GM21423 (cell line): ENCODE results near the gene KMO.

Experiments
- ATAC-seq: cut with Tn5 transposase; IDR thresholded peaks from one replicate; pipeline ENCODE4 v1.9.1; 2021; ENCODE audit warnings: mild to moderate bottlenecking, moderate library complexity; ENCODE audit not compliant: unreplicated experiment

Gene KMO

DNA sequence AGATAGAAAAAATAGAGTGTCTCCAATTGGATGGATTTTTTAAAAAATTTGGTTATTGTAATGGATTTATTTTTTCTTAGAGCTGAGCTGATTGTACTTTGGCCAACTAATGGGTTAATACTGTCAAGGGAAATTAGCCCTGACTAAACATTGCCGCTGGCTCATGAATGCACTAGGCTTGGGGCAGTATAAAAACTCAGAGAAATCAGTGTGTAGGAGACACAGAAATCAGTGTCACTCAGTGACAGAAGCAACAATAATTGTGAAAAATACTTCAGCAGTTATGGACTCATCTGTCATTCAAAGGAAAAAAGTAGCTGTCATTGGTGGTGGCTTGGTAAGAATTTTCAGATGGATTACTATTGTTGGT is at the start of gene KMO:
Gene KMO, plus strand, starts transcription at position 217 of the 370 bp plus-strand sequence. Its CDS starts 67 bp downstream, at position 284.
- ATAC-seq, result peak; percentile 26

DNA sequence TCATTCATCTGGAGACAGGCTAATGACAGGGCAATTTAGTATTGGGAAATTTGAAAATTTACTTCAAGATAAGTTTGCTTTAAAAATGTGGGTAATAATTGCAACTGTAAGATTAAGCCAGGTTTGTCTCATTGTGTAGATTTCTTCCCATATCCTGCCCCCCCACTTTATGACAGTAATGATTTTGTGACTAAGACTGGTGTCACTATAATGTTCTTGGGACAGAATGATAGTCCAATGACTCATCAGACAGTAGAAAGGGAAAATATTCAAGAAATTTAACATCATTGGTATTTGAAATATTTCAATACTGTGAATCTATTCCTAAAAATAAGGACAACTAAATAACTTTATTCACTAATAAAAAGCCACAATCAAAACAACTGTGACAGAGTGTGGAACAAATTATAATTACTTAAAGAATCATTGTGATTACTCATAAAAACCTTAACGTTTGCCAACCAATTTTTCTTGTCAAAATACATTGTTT is 49.4 kb upstream of the KMO start:
- no peak for ATAC-seq

DNA sequence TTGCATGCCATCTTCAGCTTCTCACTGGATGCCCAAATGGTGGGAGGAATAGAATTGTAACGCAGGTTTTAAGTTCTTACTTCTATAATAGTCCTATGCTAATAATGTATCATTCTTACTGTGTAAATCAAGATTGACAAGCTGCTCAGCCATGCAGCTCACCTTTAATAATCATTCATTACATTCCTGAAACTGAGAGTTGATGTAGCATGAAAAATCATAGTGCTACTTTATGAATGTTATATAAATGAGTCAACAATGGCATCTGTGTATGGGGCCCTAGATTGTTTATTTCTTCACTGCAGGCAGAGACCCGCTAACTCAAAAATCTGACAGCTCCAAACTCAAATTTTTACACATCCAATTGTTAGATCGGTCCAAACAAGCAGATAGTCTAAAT is 47.0 kb upstream of the KMO start:
- ATAC-seq, result peak; percentile 58

DNA sequence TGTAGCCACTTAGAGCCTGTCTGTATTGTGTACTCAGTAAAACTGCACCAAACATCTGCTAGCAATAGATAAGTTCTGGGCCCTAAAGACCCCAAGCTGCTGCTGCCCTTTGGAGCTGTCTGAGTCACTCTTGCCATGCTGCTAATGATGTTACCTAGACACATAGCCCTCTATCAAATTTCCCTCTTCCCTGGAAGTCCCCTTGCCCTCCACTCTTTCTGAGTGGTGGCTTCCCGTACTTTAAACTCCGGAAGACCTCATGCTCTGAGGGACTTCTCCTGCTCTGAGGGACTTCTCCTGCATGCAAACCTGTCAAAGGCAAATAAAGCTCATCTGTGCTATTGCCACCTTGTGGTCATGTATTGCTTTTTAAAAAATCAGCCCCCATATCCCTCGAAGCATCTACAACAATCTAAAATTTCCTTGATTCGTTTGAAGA is 46.6 kb upstream of the KMO start:
- peak; percentile 51 for ATAC-seq

DNA sequence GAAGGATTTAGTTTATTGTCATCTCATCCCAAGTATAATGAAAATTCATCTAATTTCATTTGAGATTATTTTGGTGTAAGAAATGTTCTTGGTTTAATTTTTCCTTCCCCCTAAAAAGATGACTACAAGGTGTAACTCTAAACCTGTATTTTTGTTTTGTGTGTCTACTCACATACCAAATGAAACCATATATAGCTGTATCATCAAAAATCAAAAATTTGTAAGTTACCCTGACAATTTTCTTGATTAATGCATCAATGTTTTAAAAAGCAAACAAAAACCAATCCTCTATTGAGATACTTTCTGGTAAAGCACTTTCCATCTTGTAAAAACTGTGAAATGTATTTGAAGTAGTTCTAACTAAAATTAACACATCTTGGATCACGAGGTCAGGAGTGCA is 43.4 kb upstream of the KMO start:
- no peak for ATAC-seq

DNA sequence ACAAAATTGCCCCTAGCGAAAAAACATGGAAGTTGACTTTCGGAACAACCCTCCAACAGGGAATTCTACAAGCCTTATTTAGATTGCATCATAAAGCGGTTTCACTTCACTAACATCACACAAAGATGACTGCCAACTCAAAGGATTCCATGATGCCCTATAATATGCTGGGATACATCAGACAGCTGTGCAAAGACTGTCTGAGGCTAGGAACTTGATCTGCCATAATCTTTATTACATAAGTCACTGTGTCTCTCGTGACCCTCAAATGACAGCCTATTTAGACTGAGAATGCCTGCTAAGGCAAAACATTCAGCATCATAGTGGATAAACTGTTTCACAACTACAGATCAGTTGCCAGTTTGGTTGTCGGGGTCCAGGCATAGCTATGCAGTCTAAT is 36.4 kb upstream of the KMO start:
- no peak for ATAC-seq

DNA sequence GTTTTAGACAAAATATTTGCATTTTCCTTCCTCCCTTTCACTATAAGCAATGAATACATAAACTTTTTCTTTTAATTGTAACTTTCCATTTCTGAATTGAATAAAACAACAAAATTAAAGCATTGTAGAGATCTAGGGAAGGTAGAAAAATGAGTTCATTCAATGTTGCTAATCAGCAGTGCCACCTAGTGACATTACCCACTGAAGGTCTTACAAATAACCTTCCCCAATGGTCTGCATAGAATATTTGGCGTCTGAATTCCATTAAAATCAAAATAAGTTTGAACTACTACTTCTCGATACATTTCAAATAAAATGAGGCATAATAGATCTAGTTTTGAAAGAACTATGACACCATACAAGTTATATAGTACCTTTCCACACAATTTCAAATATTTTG is 32.3 kb upstream of the KMO start:
- ATAC-seq, result no peak

DNA sequence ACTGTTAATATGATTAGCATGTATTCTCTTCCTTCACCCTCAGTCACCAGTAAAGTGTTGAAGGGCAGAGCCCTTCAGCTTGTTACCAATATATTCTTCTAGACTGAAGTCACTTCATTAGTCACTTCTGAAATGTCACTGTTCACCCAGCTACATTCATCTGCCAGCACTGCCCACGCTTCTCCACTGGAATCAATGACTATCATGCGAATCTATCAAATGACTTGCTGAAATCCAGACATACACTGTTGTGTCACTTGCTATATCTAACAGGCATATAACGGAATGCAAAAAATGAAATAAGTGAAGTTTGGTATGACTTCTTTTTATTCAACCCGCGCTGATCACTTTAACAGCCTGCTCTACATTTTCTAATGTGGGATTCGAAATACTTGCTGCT is 28.7 kb upstream of the KMO start:
- ATAC-seq, result no peak

DNA sequence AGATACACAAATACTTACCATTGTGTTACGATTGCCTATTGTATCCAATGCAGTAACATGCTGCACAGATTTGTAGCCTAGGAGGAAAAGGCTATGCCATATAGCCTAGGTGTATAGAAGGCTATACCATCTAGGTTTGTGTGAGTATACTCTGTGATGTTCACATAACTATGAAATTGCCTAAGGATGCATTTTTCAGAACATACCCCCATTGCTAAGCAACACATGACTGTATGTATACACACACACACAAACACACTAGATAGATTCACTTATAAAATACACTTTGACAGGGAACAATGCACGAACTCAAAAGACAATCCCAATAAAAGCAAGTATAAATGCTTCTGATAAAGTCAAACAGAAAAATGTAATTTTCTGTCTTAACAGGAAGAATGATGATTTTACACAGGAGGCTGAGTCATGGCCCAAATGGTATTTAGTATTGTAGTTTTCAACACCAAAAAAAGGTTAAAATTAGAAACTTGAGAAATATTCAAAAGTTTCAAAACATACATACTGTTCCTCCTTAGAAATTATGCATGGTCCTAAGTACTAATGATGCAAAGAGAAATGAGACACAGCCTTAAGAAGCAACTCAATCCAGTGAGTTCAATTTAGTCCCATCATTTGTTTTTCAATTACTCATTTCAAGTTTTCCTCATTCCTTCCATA is 24.9 kb upstream of the KMO start:
- ATAC-seq, result no peak

DNA sequence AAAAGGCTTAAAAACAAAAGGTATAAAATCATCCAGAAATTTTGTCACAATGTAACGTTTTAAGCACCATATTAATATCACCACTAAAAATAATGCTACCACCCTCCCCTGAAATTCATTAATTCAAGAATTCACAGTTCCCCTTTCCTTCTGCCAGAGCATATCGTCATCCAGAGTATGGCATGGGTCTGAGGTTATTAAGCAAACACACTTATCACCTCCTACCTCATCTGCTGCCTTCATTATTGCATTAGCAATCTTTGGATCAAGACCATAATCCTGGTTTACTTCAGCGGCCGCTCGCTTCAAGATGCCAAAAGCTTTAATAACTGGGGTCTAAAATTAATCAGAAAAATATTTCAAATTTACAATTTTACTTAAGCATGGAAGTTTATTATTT is 18.8 kb upstream of the KMO start:
- no peak for ATAC-seq

DNA sequence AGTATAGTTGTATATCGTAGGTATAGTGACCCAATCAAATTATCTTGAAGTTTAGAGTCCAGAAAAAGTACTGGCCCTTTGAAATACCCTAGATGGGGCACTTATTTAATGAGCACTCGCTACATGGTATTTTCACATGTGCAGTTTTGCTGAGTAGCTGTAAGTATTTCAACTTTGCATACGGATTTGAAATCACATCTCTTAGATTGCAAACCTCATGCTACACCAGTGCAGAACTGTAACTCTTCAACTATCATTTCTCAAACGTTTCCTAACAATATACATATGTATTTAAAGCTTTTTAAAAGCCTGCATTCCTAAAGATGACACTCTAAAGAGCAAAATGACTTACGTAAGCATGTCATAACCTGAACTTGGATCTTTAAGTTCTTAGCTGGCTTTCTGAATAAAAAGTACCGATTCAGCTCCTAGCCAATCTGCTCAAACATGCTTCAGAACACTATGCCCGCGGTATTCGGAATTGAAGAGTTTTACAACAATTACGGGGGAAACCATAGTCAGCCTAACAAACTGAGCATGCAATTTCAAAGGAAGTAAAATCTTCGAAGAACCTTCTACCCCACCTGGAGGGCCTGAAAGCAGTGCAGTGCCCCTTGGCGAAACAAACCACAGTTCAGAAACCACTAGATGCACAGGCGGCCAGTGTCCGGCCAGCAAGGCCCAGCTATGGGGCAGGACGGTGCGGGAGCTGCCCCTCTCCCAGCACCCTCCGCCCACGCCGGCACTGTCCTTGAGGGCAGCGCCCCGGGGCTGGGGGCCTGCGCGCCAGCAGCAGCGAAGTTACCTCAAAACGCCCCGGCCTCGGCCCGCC is 13.5 kb upstream of the KMO start:
- peak; percentile 31 for ATAC-seq

DNA sequence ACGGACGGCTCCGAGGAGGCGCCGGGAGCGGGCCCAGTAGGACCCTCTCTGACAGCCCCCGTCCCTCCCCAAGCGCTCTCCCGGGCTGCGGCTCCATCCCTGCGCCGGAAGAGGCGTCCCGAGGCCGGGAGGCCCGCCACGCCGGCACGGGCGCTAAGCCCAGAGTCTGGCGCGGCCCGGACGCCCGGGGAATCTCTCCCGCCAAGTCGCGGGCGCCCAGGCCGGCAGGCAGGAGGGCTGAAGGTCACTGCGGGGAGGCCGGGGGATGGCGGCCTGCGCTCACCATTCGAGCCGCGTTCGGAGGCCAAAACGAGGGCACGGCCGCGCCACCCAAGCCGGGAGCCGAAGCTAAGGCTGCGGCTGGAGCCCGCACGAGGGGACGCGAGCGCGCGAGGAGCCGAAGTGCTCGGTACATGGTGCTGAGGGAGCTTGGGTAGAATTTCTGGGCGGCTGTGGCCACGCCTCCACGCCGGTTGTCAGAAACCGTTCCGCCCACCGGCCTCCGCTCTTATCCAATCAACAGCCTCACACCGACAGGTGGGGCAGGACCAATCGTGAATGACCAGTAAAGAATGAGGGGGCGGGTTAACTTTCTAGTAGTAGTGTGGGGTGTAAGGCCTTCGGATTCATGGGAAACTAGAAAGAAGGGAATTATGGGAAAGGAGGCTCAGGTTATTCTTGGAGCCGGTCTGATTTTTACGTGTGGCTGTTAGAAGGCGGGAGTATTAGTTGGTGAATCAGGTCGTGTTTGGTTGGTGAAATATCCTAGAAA is 12.7 kb upstream of the KMO start, which contains the start of gene FH:
Gene FH, minus strand, starts transcription at position 448 of the 772 bp plus-strand sequence. Its CDS starts 33 bp downstream, at position 415.
- ATAC-seq, result peak; percentile 96

DNA sequence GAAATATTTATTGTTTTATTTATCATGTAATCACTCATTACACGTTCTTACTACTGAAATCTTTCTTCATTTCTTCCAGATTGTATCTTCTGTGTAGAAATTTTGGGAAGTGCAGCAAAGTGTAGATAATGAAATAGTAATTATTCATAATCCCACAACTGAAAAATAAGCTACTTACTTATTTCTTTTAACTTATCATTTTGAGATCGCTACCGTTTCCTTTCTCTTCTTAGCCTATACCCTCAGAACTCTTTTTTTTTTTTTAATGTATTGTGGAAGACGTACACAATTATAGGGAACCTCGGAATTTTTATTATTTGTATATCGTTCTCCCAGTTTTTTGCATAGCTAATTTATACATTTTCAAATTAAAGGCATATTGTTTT is 12.1 kb upstream of the KMO start:
- ATAC-seq, result no peak

DNA sequence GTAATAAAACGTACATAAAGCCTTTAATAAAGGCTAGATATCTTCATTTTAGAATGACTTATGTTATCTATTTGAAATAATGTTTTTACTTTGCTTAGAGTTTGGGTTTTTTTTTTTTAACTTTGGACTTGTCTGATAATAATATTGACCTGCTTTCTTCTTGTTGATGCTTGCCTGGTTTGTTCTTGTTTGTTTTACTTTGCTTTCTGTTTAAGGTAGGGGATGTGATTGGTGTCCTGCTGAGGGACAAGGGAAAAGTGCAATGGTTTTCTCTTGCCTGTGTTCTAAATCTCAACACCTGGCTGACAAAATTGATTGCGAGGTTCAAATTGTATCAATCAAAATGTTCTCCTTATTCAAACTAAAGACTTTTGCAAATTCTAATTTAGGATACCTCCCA is 10.5 kb upstream of the KMO start:
- ATAC-seq, result no peak

DNA sequence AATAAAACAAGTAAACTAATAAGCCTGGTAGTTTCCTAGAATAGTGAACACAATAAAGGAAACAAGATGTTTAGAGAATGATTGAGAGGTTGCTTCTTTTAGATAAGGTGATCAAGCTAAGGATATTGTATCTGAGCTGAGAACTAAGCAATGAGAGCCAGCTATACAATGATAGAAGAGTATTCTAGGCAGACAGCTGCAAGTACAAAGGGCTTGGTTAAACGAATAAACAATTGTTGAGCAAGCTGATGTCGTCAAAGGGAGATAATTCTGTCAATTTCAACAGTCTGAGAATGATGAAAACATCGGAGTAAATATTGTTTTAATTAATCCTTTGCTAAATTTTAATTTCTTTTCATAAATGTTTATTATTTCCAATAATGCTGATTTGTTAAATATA is 7.2 kb upstream of the KMO start:
- no peak for ATAC-seq

DNA sequence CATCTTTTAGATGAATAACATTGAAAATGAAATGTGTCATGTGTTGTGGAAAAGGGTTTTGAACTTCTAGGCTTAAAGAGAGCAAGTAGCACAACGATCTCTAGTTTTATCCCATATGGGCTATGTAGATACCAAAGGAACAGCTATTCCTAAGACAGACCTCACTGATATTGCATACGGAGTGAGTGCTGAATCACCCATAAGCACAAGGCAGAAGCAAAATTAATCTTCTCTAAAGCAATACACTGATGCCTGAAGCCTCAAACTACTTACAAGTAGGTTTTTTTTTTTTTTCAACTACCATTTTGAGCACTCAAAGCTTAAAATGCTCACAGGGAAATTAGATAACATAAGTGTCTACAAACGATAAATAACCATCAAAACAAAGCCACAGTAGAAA is 5.0 kb upstream of the KMO start:
- ATAC-seq, result no peak

DNA sequence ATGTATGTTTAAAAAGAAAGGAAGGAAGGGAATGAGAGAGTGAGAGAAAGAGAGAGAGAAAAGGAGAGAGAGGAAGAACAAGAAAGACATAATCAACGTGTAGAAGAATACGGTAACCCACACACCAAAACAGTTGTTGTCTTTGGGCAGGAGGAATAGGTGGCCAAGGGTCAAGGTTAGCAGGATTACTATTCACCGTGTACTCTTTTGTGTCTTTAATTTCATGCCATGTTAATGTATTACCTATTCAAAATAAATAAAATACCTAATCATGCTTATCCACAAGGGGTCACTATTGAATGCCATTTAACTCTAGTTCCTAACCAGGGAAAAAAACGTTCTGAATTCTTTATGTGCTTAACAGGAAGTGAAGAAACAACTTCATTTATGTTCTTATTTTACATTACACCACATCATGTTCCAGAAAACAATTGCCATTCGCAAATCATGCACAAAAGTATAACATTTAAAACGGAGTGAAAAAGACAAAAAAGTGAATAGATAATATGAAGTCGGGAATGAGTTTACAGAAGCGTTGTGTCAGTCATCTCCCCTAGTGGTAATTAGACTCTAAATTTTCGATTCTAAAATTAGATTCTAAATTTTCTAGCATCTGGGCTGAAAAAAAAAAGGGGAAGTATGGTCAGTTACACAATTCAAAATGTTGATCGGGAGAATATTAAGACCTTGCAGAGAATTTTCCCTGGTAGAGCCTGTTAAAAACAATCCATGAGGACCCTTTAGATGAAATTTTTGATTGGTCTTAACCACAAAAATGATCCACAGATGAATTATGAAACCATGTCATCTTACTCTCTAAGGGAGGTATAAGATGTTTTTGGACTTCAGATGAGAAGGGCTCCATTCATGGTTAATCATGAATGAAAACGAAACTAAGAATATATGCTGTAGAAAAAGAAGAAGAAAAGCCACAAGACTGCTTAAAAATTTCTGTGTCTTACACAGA is 700 bp upstream of the KMO start:
- ATAC-seq, result peak; percentile 64

DNA sequence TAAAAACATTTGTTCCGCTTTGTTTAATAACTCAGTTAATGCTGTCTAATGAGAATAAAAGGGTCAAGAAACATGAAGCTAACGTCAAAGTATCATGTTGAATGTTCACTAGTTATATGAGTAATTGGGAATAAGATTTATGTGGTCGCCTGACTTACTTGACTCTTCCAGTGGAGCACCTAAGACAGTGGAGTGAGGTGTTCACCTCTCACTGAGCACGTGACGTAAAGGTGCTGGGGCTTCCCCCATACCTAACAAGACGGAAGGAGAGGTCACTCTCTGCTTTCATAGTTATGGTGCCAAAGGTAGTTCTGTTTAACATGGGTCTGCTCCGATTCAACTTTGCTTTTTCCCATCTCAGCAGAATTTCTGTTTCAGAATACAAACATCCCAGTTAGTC is 686 bp downstream of the KMO start:
- ATAC-seq, result peak; percentile 65

DNA sequence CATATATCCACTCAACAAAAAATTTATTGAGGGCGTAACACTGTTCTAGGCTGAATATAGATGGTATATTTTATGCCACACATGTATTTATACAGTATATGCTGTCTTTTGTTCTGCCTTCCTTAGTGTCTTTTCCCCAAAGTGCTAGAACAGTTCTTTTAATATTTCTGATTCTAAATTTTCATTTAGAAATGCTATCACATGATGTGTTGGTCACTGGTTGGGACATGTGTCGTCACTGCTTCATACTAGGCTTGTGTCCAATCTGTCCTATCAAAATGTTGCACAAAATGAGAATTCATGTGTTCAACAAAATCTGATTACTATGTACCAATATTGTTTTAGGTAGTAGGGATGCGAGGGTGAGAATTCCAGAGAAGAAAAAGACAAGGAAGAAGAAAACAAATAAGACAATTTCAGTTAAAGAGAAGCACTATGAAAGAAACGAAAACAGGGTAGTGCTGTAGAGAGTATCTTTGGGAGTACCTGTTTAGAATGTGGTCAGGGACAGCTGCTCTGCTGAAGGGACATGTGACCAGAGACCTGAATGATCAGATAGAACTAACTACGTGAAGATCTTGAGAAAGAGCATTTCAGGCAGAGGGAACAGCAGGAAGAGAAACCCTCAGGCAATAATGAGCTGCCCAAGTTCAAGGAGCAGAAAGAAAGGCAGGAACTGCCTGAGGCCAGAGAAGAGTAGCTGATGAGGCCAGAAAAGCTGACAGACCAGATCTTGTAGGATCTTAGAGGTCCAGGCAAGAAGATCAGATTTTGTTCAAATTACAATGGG is 1.3 kb downstream of the KMO start:
- ATAC-seq, result peak; percentile 45
